ENCODE measurements around the gene GAPT. TPM values are rescaled to one million over a fixed set of nuclear protein-coding genes. Genes with fewer than 3 reads are reported as not detected.

The GAPT gene
- total RNA-seq, 6 donors from 2014 or later = 1.0 to 8.0 (median 6.4) TPM; not detected in 1

- no peaks in the 10 kb centered on the region for H3K9me3 ChIP-seq
- DNase-seq = no peak
- peaks cover 0 to 18% (median 9%) of the 10 kb centered on the region in 4 donors for H3K4me1 ChIP-seq
- no peak overlapping the region for H3K4me3 ChIP-seq
- no peak overlapping the region for H3K27ac ChIP-seq
- H3K27me3 ChIP-seq = no peaks in the 10 kb centered on the region
- ATAC-seq (ENCODE audit: low FRiP score in 2 of 2) = no peak
- 42 to 47% methylated on average over 3 of the region's 3 CpGs for WGBS, 2 donors
- no peaks in the 10 kb centered on the region for H3K36me3 ChIP-seq
- TF ChIP-seq POLR2A (IDR thresholded peaks at IDR 0.05) (no peak), POLR2AphosphoS5 (IDR thresholded peaks at IDR 0.05) (no peak), EP300 (IDR thresholded peaks at IDR 0.05) (no peak), CTCF (IDR thresholded peaks at IDR 0.05) (no peak)
These were observed 13.5 kb downstream of the GAPT start for GRCh38 chr5:58504766-58505165.

- ATAC-seq (ENCODE audit: low FRiP score in 2 of 2) (peak in 1 of 2 donors; percentile 38), DNase-seq (no peak)
- no peaks in the 10 kb centered on the region for H3K27me3 ChIP-seq
- no peak overlapping the region for H3K4me3 ChIP-seq
- H3K36me3 ChIP-seq = no peaks in the 10 kb centered on the region
- TF ChIP-seq POLR2AphosphoS5 (IDR thresholded peaks at IDR 0.05) = no peak
- TF ChIP-seq CTCF (IDR thresholded peaks at IDR 0.05) = no peak
- no peak for TF ChIP-seq EP300 (IDR thresholded peaks at IDR 0.05)
- no peak for TF ChIP-seq POLR2A (IDR thresholded peaks at IDR 0.05)
- 56 to 69% methylated on average over 3 of the region's 3 CpGs for WGBS, 2 donors
- no peaks in the 10 kb centered on the region for H3K9me3 ChIP-seq
- H3K4me1 ChIP-seq = peaks cover 0 to 10% (median 6%) of the 10 kb centered on the region in 4 donors
- H3K27ac ChIP-seq = no peak overlapping the region
These were observed 14.3 kb downstream of the GAPT start for GRCh38 chr5:58505502-58505901.

GRCh38 chr5:58505971-58506640, 14.9 kb downstream of the GAPT start:
- Histone ChIP-seq H3K36me3 (no peaks in the 10 kb centered on the region), H3K27me3 (no peaks in the 10 kb centered on the region), H3K9me3 (no peaks in the 10 kb centered on the region), H3K4me1 (peaks cover 0 to 9% (median 6%) of the 10 kb centered on the region in 4 donors), H3K27ac (no peak overlapping the region), H3K4me3 (no peak overlapping the region)
- no peak for DNase-seq
- no peak for TF ChIP-seq CTCF (IDR thresholded peaks at IDR 0.05)
- TF ChIP-seq POLR2AphosphoS5 (IDR thresholded peaks at IDR 0.05) = no peak
- TF ChIP-seq EP300 (IDR thresholded peaks at IDR 0.05) = no peak
- TF ChIP-seq POLR2A (IDR thresholded peaks at IDR 0.05) = no peak
- no peak for ATAC-seq (ENCODE audit: low FRiP score in 2 of 2)
- WGBS, 2 donors = 33 to 50% methylated on average over 2 of the region's 2 CpGs

- 66 to 77% methylated on average over 4 of the region's 4 CpGs for WGBS, 2 donors
- TF ChIP-seq EP300 (IDR thresholded peaks at IDR 0.05) = no peak
- no peak for TF ChIP-seq POLR2AphosphoS5 (IDR thresholded peaks at IDR 0.05)
- no peak for TF ChIP-seq CTCF (IDR thresholded peaks at IDR 0.05)
- TF ChIP-seq POLR2A (IDR thresholded peaks at IDR 0.05) = no peak
- no peak for ATAC-seq (ENCODE audit: low FRiP score in 2 of 2)
- no peaks in the 10 kb centered on the region for H3K36me3 ChIP-seq
- peaks cover 0 to 9% (median 6%) of the 10 kb centered on the region in 4 donors for H3K4me1 ChIP-seq
- DNase-seq = no peak
- H3K9me3 ChIP-seq = no peaks in the 10 kb centered on the region
- no peaks in the 10 kb centered on the region for H3K27me3 ChIP-seq
- no peak overlapping the region for H3K4me3 ChIP-seq
- H3K27ac ChIP-seq = no peak overlapping the region
These were observed 16.5 kb downstream of the GAPT start for GRCh38 chr5:58507715-58508114.

- no peaks in the 10 kb centered on the region for H3K36me3 ChIP-seq
- no peak overlapping the region for H3K27ac ChIP-seq
- no peak for TF ChIP-seq CTCF (IDR thresholded peaks at IDR 0.05)
- no peak for TF ChIP-seq POLR2AphosphoS5 (IDR thresholded peaks at IDR 0.05)
- no peak for TF ChIP-seq POLR2A (IDR thresholded peaks at IDR 0.05)
- TF ChIP-seq EP300 (IDR thresholded peaks at IDR 0.05) = no peak
- DNase-seq = no peak
- H3K4me3 ChIP-seq = no peak overlapping the region
- peaks cover 0 to 18% (median 15%) of the 10 kb centered on the region in 4 donors for H3K9me3 ChIP-seq
- ATAC-seq (ENCODE audit: low FRiP score in 2 of 2) = no peak
- no peaks in the 10 kb centered on the region for H3K27me3 ChIP-seq
- H3K4me1 ChIP-seq = no peaks in the 10 kb centered on the region
These were observed 26.0 kb downstream of the GAPT start for GRCh38 chr5:58517198-58517597.
